Dedifferentiated amniotic fluid mesenchymal stem cell (primary cell): ENCODE results near the gene MAK.
"Not testable (repeated sequence)": the region's sequence is repeated elsewhere in the genome, so short reads cannot be mapped to it uniquely, and the experiment has no call there.

Experiments used
- DNase-seq: peaks from one replicate; pipeline ENCODE4 v3.0.0-alpha.2; 2016; ENCODE audit errors: extremely low spot score

The MAK gene

DNA sequence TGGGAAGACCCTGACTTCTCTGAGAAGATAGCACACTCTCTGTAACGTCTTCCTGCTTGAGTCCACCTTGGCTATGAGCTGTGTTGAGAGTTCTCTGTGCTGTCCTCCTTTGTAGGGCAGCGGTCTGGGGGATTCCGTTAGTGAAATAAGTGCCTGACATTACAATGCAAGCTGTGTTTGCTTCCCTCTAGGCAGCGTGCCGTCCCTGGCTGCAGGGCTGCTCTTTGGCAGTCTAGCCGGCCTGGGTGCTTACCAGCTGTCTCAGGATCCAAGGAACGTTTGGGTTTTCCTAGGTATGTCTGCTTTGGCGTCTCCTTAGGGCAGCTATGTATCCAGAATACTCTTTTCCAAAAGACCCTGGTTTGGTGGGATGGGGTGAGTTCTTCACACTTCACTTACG is 112.6 kb downstream of the MAK start:
- no peak for DNase-seq

DNA sequence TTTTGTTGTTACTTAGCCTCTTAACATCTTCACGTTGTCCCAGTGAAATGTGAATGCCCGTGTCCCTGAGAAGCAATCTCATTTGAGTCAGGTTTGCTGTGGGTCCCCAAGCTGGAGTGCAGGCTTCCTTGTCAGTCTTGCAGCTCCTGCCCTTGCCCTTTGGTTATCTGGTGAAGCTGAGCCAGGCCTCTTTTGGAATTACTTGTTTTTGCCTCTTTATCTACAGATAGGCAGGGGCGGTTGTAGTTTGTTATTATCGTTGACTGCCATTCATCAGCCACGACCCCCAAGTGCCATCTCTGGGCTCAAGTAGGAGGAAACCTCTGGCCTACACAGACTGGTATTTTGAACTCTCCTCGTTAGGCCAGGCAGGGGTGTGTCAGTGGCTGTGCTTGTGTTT is 113.3 kb downstream of the MAK start:
- no peak for DNase-seq

DNA sequence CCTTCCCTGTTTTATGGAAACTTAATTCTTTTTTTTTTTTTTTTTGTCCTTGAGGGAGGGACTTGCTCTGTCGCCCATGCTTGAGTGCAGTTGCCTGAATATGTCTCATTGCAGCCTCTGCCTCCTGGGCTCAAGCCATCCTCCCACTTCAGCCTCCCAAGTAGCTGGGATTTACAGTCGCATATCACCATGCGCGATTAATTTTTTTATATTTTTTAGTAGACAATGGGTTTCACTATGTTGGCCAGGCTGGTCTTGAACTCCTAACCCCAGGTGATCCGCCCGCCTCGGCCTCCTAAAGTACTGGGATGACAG is 114.8 kb downstream of the MAK start:
- no peak for DNase-seq

DNA sequence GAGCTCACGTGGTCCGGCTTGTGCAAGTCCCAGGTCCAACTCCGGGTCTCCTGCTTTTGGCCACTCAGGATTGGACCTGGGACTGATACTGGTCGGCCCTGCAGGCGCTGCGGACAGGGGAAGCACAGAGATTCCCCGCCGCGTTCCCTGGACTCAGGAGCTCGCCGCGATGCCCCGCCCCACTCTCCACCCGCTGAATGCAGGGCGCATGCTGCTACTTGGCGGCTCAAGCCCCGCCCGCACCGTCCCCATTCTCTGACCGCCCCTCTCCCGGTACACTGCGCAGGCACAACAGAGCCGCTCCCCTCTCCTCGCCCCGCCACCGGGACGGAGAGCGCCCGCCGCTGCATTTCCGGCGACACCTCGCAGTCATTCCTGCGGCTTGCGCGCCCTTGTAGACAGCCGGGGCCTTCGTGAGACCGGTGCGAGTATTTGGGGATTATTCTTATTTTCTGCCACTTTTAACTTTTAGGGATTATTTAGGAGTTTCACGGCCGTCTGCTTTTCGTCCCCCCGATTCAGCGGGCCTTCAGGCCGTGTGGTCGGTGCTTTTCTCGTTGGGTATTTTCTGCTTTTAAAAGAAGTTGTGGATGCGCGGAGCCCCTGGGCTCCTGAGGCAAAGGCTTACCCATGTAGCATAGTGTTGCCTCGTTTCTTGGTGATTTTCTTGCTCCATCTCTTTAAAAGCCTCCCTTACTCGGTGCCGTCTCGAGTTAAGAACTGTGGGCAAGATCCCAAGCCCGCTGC is 115.3 kb downstream of the MAK start, which contains the start of gene TMEM14C:
TSS of gene TMEM14C (plus strand) at position 251 of the 747 bp plus-strand sequence. CDS start 1,544 bp downstream, outside the sequence.
- DNase-seq = peak; percentile 95

DNA sequence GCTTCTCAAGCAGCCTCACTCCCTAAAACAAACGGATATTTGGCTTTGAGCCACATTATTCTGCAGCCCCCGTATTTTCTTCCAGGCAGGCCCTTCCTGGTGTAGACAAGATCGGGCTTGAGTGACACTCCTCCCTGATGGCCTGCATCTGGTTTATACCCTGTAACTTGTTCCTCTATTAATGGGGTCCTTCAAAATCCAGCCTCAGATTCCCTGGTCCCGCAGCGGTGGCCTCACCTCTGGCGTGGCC is 115.8 kb downstream of the MAK start:
- DNase-seq = no peak

DNA sequence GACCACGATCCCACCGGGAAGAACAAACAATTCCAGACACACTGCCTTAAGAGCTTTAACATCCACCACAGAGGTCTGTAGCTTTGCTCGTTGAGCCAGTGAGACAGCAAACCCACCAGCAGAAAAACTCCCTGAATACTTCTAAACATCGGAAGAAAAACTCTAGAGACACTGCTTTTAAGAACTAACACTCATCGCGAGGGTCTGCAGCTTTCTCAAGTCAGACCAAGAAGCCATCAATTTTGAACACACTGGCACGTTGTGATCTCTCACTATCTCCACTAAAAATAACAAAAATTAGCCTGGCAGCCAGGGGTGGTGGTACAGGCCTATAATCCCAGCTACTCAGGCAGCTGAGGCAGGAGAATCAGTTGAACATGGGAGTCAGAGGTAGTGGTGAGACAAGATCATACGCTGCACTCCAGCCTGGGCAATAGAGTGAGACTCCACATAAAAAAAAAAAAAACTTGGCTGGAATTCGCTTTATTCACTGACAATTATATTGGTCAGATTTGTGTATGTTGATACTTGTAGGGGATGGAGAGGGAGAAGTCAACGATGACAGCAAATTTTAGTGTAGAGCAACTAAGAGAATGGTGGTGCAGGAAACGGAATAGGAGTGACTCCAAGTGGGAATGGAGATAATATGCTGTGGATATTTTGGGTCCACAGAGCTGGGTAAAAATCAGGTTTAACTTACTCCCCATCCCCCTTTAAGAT is 116.3 kb downstream of the MAK start:
- DNase-seq = no peak

DNA sequence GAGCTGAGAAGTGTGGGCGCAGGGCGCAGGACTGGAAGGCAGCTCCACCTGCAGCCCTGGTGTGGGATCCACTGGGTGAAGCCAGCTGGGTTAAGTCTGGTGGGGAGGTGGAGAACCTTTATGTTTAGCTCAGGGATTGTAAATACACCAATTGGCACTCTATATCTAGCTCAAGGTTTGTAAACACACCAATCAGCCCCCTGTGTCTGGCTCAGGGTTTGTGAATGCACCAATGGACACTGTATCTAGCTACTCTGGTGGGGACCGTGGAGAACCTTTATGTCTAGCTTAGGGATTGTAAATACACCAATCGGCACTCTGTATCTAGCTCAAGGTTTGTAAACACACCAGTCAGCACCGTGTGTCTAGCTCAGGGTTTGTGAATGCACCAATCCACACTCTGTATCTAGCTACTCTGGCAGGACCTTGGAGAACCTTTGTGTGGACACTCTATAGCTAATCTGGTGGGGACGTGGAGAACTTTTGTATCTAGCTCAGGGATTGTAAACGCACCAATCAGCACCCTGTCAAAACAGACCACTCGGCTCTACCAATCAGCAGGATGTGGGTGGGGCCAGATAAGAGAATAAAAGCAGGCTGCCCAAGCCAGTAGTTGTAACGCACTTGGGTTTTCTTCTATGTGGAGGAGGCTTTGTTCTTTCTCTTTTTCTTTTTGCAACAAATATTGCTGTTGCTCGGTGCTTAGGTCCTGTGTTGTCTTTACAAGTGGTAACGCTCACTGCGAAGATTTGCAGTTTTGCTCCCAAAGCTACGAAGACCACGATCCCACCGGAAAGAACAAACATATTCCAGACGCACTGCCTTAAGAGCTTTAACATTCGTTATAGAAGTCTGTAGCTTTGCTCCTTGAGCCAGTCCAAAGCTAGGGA is 117.1 kb downstream of the MAK start:
- DNase-seq = not testable (repeated sequence)

DNA sequence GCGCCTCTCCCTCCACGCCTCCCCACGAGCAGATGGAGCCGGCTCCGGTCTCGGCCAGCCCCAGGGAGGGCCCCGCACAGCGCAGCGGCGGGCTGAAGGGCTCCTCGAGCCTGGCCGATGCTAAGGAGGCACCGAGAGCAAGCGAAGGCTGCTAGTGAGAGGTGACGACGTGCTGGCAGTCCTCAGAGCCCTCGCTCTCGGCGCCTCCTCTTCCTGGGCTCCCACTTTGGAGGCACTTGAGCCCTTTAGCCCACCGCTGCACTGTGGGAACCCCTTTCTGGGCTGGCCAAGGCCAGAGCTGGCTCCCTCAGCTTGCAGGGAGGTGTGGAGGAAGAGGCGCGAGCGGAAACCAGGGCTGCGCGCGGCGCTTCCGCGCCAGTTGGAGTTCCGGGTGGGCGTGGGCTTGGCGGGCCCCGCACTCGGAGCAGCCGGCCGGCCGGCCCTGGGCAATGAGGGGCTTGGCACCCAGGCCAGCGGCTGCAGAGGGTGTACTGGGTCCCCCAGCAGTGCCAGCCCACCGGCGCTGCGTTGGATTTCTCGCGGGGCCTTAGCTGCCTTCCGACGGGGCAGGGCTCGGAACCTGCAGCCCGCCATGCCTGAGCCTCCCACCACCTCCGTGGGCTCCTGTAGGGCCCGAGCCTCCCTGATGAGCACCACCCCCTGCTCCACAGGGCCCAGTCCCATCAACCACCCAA is 117.9 kb downstream of the MAK start:
- DNase-seq = no peak

DNA sequence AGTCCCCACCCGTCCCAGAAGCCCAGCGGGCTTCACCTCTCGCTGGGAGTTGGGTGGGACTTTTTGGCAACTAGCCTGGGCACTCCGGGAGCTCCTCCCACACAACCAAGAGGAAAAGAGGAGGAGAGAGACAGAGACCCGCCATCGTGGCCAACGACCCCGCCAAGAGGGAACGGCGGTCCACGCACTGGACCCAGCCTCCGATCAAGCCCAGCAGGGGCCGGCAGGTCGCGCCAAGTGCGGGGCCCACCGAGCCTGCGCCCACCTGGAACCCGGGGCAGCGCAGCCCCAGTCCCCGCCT is 118.4 kb downstream of the MAK start:
- no peak for DNase-seq

DNA sequence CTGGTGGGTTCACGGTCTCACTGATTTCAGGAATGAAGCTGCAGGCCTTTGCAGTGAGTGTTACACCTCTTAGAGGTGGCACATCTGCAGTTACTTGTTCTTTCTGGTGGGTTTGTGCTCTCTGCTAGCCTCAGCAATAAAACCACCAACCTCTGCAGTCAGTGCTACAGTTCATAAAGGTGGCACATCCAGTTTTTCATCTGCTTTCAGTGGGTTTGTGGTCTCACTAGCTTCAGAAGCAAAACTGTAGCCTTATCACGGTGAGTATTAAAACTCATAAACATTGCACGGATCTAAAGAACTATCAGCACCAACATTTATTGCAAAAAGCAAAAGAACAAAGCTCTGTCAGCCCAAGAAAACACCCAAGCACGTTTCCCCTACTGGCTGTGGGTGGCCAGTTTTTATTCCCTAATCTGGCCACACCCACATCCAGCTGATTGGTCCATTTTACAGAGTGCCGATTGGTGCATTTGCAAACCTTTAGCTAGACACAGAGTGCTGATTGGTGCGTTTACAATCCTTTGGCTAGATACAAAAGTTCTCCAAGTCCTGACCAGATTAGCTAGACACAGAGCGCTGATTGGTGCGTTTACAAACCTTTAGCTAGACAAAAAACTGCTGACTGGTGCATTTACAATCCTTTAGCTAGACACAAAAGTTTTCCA is 118.9 kb downstream of the MAK start:
- no peak for DNase-seq

DNA sequence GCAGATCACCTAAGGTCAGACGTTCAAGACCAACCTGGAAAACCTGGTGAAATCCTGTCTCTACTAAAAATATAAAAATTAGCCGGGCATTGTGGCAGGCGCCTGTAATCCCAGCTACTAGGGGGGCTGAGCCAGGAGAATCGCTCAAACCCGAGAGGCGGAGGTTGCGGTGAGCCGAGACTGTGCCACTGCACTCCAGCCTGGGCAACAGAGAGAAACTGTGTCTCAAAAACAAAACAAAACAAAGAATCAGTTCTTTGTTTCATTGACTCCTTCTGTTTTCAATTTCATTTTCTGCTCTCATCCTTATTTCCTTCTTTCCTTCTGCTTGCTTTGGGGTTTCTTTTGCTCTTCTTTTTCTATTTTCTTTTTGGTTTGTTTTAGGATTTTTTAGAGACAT is 124.4 kb downstream of the MAK start:
- no peak for DNase-seq
